ENCODE measurements around the gene VEGFC.

The VEGFC gene

DNA sequence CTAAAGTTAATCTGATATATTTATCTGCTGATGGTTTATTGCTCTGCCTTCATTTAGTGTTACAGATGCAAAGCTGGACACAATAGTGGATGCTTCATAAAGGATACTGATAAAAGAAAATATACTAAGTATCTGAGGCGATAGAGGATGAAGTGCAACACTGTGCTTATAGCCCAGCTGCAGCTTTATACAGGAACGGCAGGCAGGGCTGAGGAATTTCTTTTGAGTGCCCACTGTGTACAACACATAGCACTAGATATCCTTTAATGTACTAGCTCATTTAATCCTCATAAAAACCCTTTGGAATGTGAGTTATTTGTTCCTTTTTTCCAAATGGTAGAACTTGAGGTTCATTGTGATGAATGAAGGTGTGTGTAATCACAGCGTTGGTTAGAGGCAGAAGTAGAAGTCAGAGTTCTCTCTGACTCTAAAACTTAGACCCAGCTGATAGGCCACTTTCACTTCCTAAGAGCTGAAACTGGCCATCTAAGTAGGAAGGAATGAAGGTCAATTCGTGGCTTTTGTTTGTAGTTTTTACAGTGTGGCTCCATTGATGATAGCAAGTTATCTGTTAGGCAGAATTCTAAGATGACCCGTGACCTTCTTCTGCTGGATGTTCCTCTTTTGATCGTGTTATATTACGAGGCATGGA is 138.0 kb downstream of the VEGFC start:
- TF ChIP-seq, protein P1, sequence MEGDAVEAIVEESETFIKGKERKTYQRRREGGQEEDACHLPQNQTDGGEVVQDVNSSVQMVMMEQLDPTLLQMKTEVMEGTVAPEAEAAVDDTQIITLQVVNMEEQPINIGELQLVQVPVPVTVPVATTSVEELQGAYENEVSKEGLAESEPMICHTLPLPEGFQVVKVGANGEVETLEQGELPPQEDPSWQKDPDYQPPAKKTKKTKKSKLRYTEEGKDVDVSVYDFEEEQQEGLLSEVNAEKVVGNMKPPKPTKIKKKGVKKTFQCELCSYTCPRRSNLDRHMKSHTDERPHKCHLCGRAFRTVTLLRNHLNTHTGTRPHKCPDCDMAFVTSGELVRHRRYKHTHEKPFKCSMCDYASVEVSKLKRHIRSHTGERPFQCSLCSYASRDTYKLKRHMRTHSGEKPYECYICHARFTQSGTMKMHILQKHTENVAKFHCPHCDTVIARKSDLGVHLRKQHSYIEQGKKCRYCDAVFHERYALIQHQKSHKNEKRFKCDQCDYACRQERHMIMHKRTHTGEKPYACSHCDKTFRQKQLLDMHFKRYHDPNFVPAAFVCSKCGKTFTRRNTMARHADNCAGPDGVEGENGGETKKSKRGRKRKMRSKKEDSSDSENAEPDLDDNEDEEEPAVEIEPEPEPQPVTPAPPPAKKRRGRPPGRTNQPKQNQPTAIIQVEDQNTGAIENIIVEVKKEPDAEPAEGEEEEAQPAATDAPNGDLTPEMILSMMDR (IDR thresholded peaks at IDR 0.05; ENCODE audit: extremely low read depth, insufficient read depth, missing control alignments), result no peak
- in situ Hi-C loops (cut with MboI; ENCODE audit: low pct_unique_long_range_greater_than_20kb, low sequenced_read_pairs, unreplicated experiment), result no loop called here
- DNase-seq (ENCODE audit: low spot score), result no peak

DNA sequence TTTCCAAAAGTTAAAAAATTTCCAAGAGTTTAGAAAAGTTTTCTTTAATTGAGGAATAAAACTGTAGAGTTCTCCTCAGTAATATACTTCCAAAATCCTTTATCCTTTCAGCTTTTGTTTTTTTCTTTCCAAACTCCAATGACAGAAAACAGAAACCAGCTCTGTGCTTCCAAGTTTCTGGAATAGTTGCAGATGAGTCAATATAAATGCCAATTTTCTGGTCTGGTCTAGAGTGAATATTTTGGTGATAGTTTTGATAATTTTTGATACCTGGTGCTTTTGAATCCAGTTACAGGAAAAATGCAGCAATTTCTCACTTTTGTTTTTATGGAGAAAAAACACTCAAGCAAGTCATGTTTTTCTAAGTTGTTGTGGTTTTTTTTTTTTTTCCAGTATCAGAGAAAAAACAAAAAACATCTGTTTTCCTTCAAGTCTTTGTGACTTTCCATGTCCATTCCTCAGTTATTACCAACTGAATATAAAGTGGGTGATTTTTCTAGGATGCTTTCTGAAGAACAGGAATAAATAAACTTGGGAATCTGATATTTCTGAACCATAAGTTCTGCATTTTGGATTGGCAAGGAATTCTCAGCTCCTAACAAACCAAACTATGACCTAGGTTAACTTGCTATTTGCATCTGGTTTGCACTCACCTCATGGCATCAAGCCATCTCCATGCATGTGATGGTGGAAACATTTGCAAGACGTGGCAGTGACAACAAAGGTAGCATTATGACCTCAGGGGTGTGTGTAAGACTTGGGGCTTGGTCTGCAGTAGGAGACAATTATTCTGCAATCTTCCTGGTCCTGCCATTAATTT is 139.1 kb downstream of the VEGFC start:
- DNase-seq (ENCODE audit: low spot score), result no peak
- TF ChIP-seq, protein P1 (IDR thresholded peaks at IDR 0.05; ENCODE audit: extremely low read depth, insufficient read depth, missing control alignments), result no peak
- in situ Hi-C loops (cut with MboI; ENCODE audit: low pct_unique_long_range_greater_than_20kb, low sequenced_read_pairs, unreplicated experiment), result no loop called here

DNA sequence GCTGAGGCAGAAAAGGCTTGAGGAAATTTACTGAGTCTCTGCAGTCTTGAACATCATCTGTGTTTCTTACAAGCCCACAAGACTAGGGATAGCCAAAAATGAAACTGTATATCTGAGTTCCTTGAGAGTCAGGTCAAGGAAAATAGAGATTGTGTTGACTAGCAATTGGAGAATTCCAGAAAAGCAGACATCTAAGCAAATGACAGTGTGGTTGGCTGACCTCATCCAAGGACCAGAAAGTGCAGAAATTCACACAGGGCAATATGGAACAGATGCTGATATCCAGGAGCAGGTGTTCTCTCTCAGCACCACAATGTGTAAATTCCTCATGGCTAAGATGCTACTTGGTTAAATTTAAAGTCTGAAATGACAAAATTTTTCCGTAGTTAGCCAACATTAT is 146.4 kb downstream of the VEGFC start:
- in situ Hi-C loops (cut with MboI; ENCODE audit: low pct_unique_long_range_greater_than_20kb, low sequenced_read_pairs, unreplicated experiment), result no loop called here
- DNase-seq (ENCODE audit: low spot score), result no peak
- TF ChIP-seq, protein P1 (IDR thresholded peaks at IDR 0.05; ENCODE audit: extremely low read depth, insufficient read depth, missing control alignments), result no peak

DNA sequence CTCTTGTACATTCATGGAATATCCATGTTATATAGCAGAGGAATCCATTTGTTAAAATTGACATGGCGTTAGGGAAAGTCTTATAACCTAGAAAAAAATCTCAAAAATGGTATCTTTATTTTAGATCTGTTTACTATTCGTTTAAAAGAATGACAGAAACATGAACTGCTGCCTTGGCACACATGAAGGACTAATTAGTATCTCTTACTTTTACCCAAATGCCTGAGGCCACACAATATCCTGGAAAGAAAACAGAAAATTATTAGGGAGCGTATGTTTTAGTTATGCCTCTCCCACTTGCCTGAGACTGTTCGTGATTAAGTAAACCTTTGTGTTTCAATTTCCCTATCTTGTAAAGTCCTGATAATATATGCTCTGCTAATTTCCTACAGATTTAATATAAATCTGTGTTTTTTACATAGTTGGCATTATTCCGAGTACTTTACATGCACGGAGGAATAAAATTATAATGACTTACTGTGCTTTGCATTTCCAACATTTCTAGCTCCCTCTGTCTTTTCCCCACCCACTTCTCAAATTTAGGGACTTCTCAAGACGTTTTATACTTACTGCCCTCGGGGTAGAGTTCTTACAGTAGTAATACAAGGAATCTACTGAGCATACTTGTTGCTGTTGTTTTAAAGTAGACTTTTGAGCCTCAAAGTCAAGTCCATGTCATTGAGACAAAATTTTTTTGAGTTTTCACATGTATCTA is 147.3 kb downstream of the VEGFC start:
- no peak for DNase-seq (ENCODE audit: low spot score)
- TF ChIP-seq, protein P1 (IDR thresholded peaks at IDR 0.05; ENCODE audit: extremely low read depth, insufficient read depth, missing control alignments), result no peak
- in situ Hi-C loops (cut with MboI; ENCODE audit: low pct_unique_long_range_greater_than_20kb, low sequenced_read_pairs, unreplicated experiment), result no loop called here

DNA sequence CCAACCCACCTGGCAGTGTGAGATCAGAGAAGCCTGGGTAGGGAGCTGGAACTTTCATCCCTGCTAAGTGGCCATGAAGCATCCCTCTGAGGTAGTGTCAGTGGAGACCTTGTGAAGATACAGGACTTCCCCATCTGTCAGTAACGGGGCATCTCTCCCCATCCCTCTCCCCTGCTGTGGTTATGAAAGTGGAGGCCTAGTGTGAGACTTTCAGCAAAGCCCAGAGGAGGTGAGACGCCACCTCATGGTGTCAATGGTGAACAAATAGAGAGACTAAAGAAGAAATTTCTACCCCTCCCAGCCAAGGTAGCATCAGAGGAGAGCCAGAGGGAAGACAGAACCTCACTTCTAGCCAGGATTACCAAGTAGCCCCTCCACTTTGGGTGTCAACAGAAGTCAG is 150.2 kb downstream of the VEGFC start:
- in situ Hi-C loops (cut with MboI; ENCODE audit: low pct_unique_long_range_greater_than_20kb, low sequenced_read_pairs, unreplicated experiment), result no loop called here
- peak; percentile 20 for DNase-seq (ENCODE audit: low spot score)
- TF ChIP-seq, protein P1 (IDR thresholded peaks at IDR 0.05; ENCODE audit: extremely low read depth, insufficient read depth, missing control alignments), result peak; percentile 23

DNA sequence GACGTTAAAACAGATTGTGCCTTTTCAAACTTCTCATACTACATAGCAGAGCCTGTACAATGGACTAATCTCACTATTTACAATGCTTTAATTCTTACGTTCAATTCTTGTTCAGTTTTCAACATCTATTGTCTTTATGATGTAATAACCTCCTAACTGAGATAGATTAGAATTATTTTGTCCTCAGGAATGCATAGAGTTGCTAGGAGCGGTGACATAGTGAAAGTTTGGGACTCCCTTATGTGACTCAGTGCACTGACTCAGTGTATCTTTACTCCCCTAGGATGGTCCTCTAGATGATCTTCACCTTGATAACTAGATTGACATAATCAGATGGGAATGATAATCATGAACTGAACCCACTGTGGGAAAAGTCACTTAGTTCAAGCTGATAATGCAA is 151.5 kb downstream of the VEGFC start:
- no peak for DNase-seq (ENCODE audit: low spot score)
- in situ Hi-C loops (cut with MboI; ENCODE audit: low pct_unique_long_range_greater_than_20kb, low sequenced_read_pairs, unreplicated experiment), result no loop called here
- TF ChIP-seq, protein P1 (IDR thresholded peaks at IDR 0.05; ENCODE audit: extremely low read depth, insufficient read depth, missing control alignments), result no peak

All from GM13977 (cell line).